GM12878 (cell line): Measurements from ENCODE around the gene PLEKHG4B.

Experiments
- CHD1 ChIP-seq: IDR thresholded peaks from 2 replicates; pipeline ENCODE4 v1.6.1; 2012; ENCODE audit warnings: low read depth, low read length, improper control_type of control experiment
- ETV6 ChIP-seq, 2 experiments: fragments of 450-650 bp in 1 of 2; IDR thresholded peaks in 1 of 2; conservative IDR thresholded peaks in 1 of 2; 2 replicates each; pipeline ENCODE4 v1.6.1; 2014; ENCODE audit warnings: antibody characterized with exemption in 1 of 2, borderline replicate concordance in 1 of 2, low read depth in 1 of 2, mild to moderate bottlenecking in 1 of 2, moderate library complexity in 1 of 2
- EZH2 ChIP-seq: IDR thresholded peaks from 2 replicates; pipeline ENCODE4 v1.6.1; 2012; ENCODE audit warnings: low read depth, mild to moderate bottlenecking, control low read depth, inconsistent platforms, low read length, borderline replicate concordance; ENCODE audit not compliant: control insufficient read depth
- GABPA ChIP-seq: IDR thresholded peaks from 2 replicates; pipeline ENCODE4 v1.6.1; 2014; ENCODE audit warnings: antibody characterized with exemption, low read depth, mild to moderate bottlenecking, inconsistent platforms
- IKZF1 ChIP-seq: fragments of 450-650 bp; conservative IDR thresholded peaks from 2 replicates; pipeline ENCODE4 v1.6.1; 2017; ENCODE audit warnings: antibody characterized with exemption, mild to moderate bottlenecking
- NRF1 ChIP-seq: conservative IDR thresholded peaks from 2 replicates; pipeline ENCODE4 v1.6.1; 2011; ENCODE audit warnings: mild to moderate bottlenecking, low read depth, low read length, improper control_type of control experiment
- POLR2AphosphoS2 ChIP-seq: IDR thresholded peaks from 2 replicates; pipeline ENCODE4 v1.6.1; 2011; ENCODE audit warnings: low read depth, mild to moderate bottlenecking, low read length, improper control_type of control experiment, moderate library complexity
- RAD21 ChIP-seq: IDR thresholded peaks from 2 replicates; pipeline ENCODE4 v1.6.1; 2011; ENCODE audit warnings: mild to moderate bottlenecking, low read depth, low read length, moderate library complexity; ENCODE audit not compliant: insufficient read depth
- TF ChIP-seq, protein P1 (sequence below): fragments of 450-650 bp; IDR thresholded peaks from 2 replicates; pipeline ENCODE4 v1.6.1; 2016; ENCODE audit warnings: mild to moderate bottlenecking
- TF ChIP-seq, protein P2 (sequence below), 3 experiments: IDR thresholded peaks in 2 of 3; conservative IDR thresholded peaks in 1 of 3; 2 replicates each; pipeline ENCODE4 v1.5.1; 2011; ENCODE audit warnings: low read depth in 3 of 3, low read length in 3 of 3, mild to moderate bottlenecking in 3 of 3, control low read depth in 2 of 3, moderate library complexity in 2 of 3, inconsistent platforms in 1 of 3, mixed read lengths in 1 of 3; ENCODE audit not compliant: control insufficient read depth in 2 of 3, insufficient read depth in 1 of 3; ENCODE audit errors: extremely low read depth in 1 of 3
- TF ChIP-seq, protein P3 (sequence below): fragments of 150-350 bp; IDR thresholded peaks from 2 replicates; pipeline ENCODE4 v1.6.1; 2016; ENCODE audit warnings: low read depth, low read length
- TF ChIP-seq, protein P4 (sequence below): IDR thresholded peaks from 2 replicates; pipeline ENCODE4 v1.6.1; 2012; ENCODE audit warnings: mild to moderate bottlenecking, low read depth, low read length

- TF ChIP-seq, protein P1, sequence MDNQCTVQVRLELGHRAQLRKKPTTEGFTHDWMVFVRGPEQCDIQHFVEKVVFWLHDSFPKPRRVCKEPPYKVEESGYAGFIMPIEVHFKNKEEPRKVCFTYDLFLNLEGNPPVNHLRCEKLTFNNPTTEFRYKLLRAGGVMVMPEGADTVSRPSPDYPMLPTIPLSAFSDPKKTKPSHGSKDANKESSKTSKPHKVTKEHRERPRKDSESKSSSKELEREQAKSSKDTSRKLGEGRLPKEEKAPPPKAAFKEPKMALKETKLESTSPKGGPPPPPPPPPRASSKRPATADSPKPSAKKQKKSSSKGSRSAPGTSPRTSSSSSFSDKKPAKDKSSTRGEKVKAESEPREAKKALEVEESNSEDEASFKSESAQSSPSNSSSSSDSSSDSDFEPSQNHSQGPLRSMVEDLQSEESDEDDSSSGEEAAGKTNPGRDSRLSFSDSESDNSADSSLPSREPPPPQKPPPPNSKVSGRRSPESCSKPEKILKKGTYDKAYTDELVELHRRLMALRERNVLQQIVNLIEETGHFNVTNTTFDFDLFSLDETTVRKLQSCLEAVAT = no peak
- TF ChIP-seq POLR2AphosphoS2 (no peak), ETV6 (conservative IDR thresholded peaks at IDR 0.05 in 1 of 2, IDR thresholded peaks at IDR 0.05 in 1 of 2; ENCODE audit: borderline replicate concordance in 1 of 2, low read depth in 1 of 2) (no peak), RAD21 (no peak), GABPA (no peak), NRF1 (no peak), IKZF1 (no peak), CHD1 (no peak), EZH2 (no peak)
- TF ChIP-seq, protein P2, sequence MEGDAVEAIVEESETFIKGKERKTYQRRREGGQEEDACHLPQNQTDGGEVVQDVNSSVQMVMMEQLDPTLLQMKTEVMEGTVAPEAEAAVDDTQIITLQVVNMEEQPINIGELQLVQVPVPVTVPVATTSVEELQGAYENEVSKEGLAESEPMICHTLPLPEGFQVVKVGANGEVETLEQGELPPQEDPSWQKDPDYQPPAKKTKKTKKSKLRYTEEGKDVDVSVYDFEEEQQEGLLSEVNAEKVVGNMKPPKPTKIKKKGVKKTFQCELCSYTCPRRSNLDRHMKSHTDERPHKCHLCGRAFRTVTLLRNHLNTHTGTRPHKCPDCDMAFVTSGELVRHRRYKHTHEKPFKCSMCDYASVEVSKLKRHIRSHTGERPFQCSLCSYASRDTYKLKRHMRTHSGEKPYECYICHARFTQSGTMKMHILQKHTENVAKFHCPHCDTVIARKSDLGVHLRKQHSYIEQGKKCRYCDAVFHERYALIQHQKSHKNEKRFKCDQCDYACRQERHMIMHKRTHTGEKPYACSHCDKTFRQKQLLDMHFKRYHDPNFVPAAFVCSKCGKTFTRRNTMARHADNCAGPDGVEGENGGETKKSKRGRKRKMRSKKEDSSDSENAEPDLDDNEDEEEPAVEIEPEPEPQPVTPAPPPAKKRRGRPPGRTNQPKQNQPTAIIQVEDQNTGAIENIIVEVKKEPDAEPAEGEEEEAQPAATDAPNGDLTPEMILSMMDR (IDR thresholded peaks at IDR 0.05 in 2 of 3, conservative IDR thresholded peaks at IDR 0.05 in 1 of 3; ENCODE audit: control insufficient read depth in 2 of 3, extremely low read depth in 1 of 3, insufficient read depth in 1 of 3, low read depth in 3 of 3, low read length in 3 of 3) = no peak
- TF ChIP-seq, protein P3, sequence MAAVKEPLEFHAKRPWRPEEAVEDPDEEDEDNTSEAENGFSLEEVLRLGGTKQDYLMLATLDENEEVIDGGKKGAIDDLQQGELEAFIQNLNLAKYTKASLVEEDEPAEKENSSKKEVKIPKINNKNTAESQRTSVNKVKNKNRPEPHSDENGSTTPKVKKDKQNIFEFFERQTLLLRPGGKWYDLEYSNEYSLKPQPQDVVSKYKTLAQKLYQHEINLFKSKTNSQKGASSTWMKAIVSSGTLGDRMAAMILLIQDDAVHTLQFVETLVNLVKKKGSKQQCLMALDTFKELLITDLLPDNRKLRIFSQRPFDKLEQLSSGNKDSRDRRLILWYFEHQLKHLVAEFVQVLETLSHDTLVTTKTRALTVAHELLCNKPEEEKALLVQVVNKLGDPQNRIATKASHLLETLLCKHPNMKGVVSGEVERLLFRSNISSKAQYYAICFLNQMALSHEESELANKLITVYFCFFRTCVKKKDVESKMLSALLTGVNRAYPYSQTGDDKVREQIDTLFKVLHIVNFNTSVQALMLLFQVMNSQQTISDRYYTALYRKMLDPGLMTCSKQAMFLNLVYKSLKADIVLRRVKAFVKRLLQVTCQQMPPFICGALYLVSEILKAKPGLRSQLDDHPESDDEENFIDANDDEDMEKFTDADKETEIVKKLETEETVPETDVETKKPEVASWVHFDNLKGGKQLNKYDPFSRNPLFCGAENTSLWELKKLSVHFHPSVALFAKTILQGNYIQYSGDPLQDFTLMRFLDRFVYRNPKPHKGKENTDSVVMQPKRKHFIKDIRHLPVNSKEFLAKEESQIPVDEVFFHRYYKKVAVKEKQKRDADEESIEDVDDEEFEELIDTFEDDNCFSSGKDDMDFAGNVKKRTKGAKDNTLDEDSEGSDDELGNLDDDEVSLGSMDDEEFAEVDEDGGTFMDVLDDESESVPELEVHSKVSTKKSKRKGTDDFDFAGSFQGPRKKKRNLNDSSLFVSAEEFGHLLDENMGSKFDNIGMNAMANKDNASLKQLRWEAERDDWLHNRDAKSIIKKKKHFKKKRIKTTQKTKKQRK = no peak
- TF ChIP-seq, protein P4, sequence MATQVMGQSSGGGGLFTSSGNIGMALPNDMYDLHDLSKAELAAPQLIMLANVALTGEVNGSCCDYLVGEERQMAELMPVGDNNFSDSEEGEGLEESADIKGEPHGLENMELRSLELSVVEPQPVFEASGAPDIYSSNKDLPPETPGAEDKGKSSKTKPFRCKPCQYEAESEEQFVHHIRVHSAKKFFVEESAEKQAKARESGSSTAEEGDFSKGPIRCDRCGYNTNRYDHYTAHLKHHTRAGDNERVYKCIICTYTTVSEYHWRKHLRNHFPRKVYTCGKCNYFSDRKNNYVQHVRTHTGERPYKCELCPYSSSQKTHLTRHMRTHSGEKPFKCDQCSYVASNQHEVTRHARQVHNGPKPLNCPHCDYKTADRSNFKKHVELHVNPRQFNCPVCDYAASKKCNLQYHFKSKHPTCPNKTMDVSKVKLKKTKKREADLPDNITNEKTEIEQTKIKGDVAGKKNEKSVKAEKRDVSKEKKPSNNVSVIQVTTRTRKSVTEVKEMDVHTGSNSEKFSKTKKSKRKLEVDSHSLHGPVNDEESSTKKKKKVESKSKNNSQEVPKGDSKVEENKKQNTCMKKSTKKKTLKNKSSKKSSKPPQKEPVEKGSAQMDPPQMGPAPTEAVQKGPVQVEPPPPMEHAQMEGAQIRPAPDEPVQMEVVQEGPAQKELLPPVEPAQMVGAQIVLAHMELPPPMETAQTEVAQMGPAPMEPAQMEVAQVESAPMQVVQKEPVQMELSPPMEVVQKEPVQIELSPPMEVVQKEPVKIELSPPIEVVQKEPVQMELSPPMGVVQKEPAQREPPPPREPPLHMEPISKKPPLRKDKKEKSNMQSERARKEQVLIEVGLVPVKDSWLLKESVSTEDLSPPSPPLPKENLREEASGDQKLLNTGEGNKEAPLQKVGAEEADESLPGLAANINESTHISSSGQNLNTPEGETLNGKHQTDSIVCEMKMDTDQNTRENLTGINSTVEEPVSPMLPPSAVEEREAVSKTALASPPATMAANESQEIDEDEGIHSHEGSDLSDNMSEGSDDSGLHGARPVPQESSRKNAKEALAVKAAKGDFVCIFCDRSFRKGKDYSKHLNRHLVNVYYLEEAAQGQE = no peak
These were observed 14.4 kb upstream of the PLEKHG4B start for GRCh38 chr5:77546-77945.
